A673 (cell line): ENCODE results near the gene MYRIP.

Source experiments
- CTCF ChIP-seq: fragments of 300-800, 200-600 bp; sonication (generic); conservative IDR thresholded peaks from 2 replicates; pipeline ENCODE4 v1.5.1; 2017; ENCODE audit warnings: low read depth, mild to moderate bottlenecking, antibody characterized with exemption, low read length, moderate library complexity, mixed read lengths
- EZH2 ChIP-seq: fragments of 200-600 bp; sonication (generic); IDR thresholded peaks from 2 replicates; pipeline ENCODE4 v1.6.1; 2017; ENCODE audit warnings: borderline replicate concordance, low read depth, mild to moderate bottlenecking, mixed read lengths, antibody characterized with exemption, low read length; ENCODE audit not compliant: poor library complexity, severe bottlenecking

DNA sequence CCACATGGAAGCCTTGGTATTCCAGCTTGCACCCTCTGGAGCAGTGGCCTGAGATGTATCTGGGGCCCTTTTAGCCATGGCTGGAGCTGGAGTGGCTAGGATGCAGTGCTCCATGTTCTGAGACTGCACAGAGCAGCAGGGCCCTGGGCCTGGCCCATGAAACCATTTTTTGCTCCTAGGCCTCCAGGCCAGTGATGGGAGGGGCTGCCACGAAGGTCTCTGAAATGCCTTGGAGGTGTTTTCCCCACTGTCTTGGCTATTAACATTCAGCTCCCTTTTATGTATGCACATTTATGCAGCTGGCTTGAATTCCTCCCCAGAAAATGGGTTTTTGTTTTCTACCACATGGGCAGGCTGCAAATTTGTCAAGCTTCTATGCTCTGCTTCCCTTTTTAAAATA is 43.0 kb upstream of the MYRIP start:
- TF ChIP-seq CTCF (no peak), EZH2 (no peak)
